Camera-type eye (tissue), 1 donor: ENCODE measurements around the gene LRRC10B. TPM values are rescaled to one million over a fixed set of nuclear protein-coding genes. Genes with fewer than 3 reads are reported as not detected.

Experiments used
- total RNA-seq: library from RNA; depleted of rRNA; stranded (reverse); fragments of >200 nt; gene quantifications from one replicate; pipeline ENCODE4 v1.2.3, GENCODE V29; 2014

The LRRC10B gene
- 0.22 TPM for total RNA-seq

GRCh38 chr11:61507962-61508861, at the start of gene LRRC10B:
Gene LRRC10B (plus strand): TSS chr11:61508749. CDS start chr11:61508999, 250 bp downstream.

Other genes starting within 250 kb of the LRRC10B start
- 2.5 TPM for gene VWCE, start 213.4 kb upstream of the LRRC10B start, total RNA-seq
- gene DDB1, start 175.6 kb upstream of the LRRC10B start, total RNA-seq = 266 TPM
- 18.3 TPM for gene TKFC, start 175.5 kb upstream of the LRRC10B start, total RNA-seq
- 16.7 TPM for gene CYB561A3, start 146.9 kb upstream of the LRRC10B start, total RNA-seq
- gene TMEM138, start 146.4 kb upstream of the LRRC10B start, total RNA-seq = 31.0 TPM
- gene TMEM216, start 116.2 kb upstream of the LRRC10B start, total RNA-seq = 24.3 TPM
- 47.7 TPM for gene CPSF7, start 78.8 kb upstream of the LRRC10B start, total RNA-seq
- gene SDHAF2, start 78.6 kb upstream of the LRRC10B start, total RNA-seq = 29.4 TPM
- 27.4 TPM for gene SYT7, start 72.3 kb downstream of the LRRC10B start, total RNA-seq
- 4.5 TPM for gene DAGLA, start 171.6 kb downstream of the LRRC10B start, total RNA-seq
- 20.1 TPM for gene MYRF, start 243.9 kb downstream of the LRRC10B start, total RNA-seq